Lower lobe of right lung (tissue), 2 donors: Measurements from ENCODE around the gene SCAPER. TPM values are rescaled to one million over a fixed set of nuclear protein-coding genes. Genes with fewer than 3 reads are reported as not detected.
"Not testable (repeated sequence)": the region's sequence is repeated elsewhere in the genome, so short reads cannot be mapped to it uniquely, and the experiment has no call there.

ENCODE experiments used
- ATAC-seq, 2 donors: fragments of 200-7000 bp; cut with Tn5 transposase; one replicate each; pipeline ENCODE4 v1.9.1; 2020 to 2022; ENCODE audit warnings: mild to moderate bottlenecking in 2 of 2, moderate library complexity in 2 of 2
- DNase-seq: peaks from one replicate; pipeline ENCODE4 v3.0.0-alpha.2; 2020
- H3K27ac ChIP-seq: fragments of 200-600 bp; one replicate; pipeline ENCODE4 v1.8.0; 2022
- H3K27me3 ChIP-seq: fragments of 200-600 bp; one replicate; pipeline ENCODE4 v1.8.0; 2022; ENCODE audit warnings: low read depth
- H3K36me3 ChIP-seq: fragments of 200-600 bp; one replicate; pipeline ENCODE4 v1.8.0; 2022; ENCODE audit warnings: mild to moderate bottlenecking
- H3K4me1 ChIP-seq: fragments of 200-600 bp; one replicate; pipeline ENCODE4 v1.8.0; 2022
- H3K4me3 ChIP-seq: fragments of 200-600 bp; one replicate; pipeline ENCODE4 v1.8.0; 2022; ENCODE audit warnings: mild to moderate bottlenecking
- H3K9me3 ChIP-seq: fragments of 200-600 bp; one replicate; pipeline ENCODE4 v1.8.0; 2022
- intact Hi-C: fragments of 100-400 bp; cut with DNase I; formaldehyde crosslinking; loops from one replicate; pipeline ENCODE4 v1.11.0; 2022
- total RNA-seq: library from RNA; stranded (reverse); fragmentation: NEBNext Ultra II Directional; extraction: Animal tissue kit (Norgen Biotek cat#: 25700); gene quantifications from one replicate; pipeline ENCODE4 v1.2.1, GENCODE V29; 2021
- TF ChIP-seq, protein P1 (sequence below): fragments of 200-600 bp; IDR thresholded peaks from one replicate; pipeline ENCODE4 v1.8.0; 2022; ENCODE audit warnings: antibody characterized with exemption, mild to moderate bottlenecking
- donor health status: DM: no; HTN: yes; CAD: no; lungs with severe emphysema.

The SCAPER gene
- total RNA-seq, 1 donor from 2014 or later, result 34.2 TPM

DNA sequence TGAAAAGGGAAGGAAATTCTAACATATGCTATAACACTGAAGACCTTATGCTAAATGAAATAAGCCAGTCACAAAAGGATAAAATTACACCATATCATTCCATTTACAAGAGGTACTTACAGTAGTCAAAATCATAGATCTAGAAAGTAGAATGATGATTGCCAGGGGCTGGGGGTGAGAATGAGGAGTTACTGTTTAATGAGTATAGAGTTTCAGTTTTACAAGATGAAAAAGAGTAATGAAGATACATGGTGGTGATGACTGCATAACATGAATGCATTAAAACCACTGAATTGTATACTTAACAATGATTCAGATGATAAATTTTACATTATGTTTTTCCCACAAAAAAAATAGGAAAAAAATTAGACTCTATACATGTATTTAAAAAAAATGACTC lies 152.6 kb downstream of the SCAPER start:
- H3K27me3 ChIP-seq, result no peaks in the 10 kb centered on the region
- ATAC-seq, result no peak
- no peaks in the 10 kb centered on the region for H3K9me3 ChIP-seq
- TF ChIP-seq, protein P1, sequence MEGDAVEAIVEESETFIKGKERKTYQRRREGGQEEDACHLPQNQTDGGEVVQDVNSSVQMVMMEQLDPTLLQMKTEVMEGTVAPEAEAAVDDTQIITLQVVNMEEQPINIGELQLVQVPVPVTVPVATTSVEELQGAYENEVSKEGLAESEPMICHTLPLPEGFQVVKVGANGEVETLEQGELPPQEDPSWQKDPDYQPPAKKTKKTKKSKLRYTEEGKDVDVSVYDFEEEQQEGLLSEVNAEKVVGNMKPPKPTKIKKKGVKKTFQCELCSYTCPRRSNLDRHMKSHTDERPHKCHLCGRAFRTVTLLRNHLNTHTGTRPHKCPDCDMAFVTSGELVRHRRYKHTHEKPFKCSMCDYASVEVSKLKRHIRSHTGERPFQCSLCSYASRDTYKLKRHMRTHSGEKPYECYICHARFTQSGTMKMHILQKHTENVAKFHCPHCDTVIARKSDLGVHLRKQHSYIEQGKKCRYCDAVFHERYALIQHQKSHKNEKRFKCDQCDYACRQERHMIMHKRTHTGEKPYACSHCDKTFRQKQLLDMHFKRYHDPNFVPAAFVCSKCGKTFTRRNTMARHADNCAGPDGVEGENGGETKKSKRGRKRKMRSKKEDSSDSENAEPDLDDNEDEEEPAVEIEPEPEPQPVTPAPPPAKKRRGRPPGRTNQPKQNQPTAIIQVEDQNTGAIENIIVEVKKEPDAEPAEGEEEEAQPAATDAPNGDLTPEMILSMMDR, result no peak
- intact Hi-C loops, result no loop called here
- H3K27ac ChIP-seq, result no peak overlapping the region
- no peak overlapping the region for H3K4me3 ChIP-seq
- H3K36me3 ChIP-seq, result no peaks in the 10 kb centered on the region
- H3K4me1 ChIP-seq, result no peaks in the 10 kb centered on the region
- DNase-seq, result no peak

DNA sequence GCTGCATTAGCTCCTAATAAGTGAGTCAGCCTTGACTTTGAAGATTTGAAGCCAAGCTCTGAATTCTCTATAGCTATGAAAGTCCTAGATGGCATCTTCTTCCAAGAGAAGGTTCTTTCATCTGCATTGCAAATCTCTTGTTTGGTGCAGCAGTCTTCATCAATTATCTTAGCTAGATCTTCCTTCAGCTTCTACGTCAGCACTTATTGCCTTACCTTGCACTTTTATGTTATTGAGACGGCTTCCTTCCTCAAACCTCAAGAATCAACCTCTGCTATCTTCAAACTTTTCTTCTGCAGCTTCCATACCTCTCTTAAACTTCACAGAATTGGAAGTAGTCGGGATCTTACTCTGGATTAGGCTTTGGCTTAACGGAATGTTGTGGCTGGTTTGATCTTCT lies 167.6 kb downstream of the SCAPER start:
- TF ChIP-seq, protein P1, result no peak
- no peaks in the 10 kb centered on the region for H3K27me3 ChIP-seq
- no peaks in the 10 kb centered on the region for H3K9me3 ChIP-seq
- H3K27ac ChIP-seq, result no peak overlapping the region
- DNase-seq (no peak), ATAC-seq (no peak)
- peaks cover 21% of the 10 kb centered on the region for H3K36me3 ChIP-seq
- H3K4me1 ChIP-seq, result no peaks in the 10 kb centered on the region
- no peak overlapping the region for H3K4me3 ChIP-seq
- intact Hi-C loops, result no loop called here

DNA sequence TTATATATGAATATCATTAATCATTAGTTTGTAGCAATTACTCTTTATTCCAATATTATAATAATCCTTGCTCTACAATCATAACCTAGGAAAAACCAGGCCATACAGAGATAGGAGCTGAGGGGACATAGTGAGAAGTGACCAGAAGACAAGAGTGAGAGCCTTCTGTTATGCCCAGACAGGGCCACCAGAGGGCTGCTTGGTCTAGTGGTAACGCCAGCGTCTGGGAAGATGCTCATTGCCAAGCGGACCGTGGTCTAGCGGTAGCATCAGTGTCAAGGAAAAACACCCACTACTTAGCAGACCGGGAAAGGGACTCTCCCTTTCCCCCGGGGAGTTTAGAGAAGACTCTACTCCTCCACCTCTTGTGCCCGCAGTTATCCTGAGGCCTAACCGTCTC lies 172.8 kb downstream of the SCAPER start:
- ATAC-seq, H3K27ac ChIP-seq, intact Hi-C loops, H3K9me3 ChIP-seq, DNase-seq, H3K4me3 ChIP-seq, H3K4me1 ChIP-seq, H3K27me3 ChIP-seq: not testable (repeated sequence)
- H3K36me3 ChIP-seq, result peaks cover 33% of the 10 kb centered on the region

DNA sequence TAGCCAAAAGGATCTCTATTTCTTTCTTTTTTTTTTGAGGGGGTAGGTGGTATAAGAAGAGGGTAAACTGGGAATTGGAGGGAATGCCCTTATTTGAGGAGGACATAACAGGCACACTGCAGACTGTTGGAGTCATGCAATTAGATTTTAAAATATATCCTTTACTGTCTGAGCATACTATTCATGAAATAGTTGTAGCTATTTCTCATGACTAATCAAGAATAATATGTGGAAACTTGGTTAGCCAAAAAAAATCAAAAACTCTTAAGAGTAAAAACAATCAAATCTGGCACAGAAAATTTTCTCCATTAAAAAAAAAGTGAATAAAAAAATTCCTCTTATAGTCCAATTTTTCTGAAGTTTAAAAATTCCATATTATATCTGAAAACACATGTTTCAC lies 174.9 kb downstream of the SCAPER start:
- Histone ChIP-seq H3K9me3 (no peaks in the 10 kb centered on the region), H3K36me3 (peaks cover 38% of the 10 kb centered on the region), H3K27ac (no peak overlapping the region), H3K27me3 (no peaks in the 10 kb centered on the region), H3K4me3 (no peak overlapping the region), H3K4me1 (no peaks in the 10 kb centered on the region)
- intact Hi-C loops, result no loop called here
- no peak for DNase-seq
- no peak for ATAC-seq
- TF ChIP-seq, protein P1, result no peak

DNA sequence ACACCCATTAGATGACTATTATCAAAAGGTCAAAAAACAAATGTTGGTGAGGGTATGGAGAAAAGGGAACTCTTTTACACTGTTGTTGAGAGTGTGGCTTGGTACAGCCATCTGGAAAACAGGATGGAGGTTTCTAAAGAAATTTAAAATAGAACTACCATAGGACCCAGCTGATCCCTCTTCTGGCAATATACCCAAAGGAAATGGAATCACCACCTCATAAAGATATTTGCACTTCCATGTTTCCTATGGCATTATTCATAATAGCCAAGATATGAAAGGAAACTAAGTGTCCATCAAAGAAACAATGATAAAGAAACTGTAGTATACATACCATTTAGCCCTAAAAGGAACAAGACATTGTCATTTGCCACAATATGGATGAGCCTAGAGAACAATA lies 186.3 kb downstream of the SCAPER start:
- Histone ChIP-seq H3K4me3 (no peak overlapping the region), H3K9me3 (peaks cover 18% of the 10 kb centered on the region), H3K36me3 (no peaks in the 10 kb centered on the region), H3K27me3 (no peaks in the 10 kb centered on the region), H3K4me1 (no peaks in the 10 kb centered on the region), H3K27ac (no peak overlapping the region)
- intact Hi-C loops, result no loop called here
- TF ChIP-seq, protein P1, result no peak
- no peak for DNase-seq
- ATAC-seq, result no peak

DNA sequence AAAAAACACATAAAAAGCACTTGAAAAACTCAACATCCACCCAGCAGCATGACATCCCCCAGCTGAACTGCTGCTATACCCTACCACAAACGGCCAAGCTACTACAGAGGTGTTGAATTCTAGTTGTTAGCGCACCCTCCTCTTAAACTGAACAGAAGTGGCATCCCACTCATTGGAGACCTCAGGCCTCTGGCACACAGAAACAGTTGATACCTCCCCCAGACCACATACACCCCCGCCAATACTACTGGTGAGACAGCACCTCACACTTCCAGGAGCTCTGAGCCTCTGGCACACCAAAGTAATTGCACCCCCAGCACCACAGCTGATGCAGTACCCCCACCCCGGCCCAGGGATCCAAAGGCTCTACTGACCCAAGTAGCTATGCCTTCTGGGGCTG lies 190.2 kb downstream of the SCAPER start:
- H3K27me3 ChIP-seq, result no peaks in the 10 kb centered on the region
- intact Hi-C loops, result no loop called here
- no peaks in the 10 kb centered on the region for H3K4me1 ChIP-seq
- H3K9me3 ChIP-seq, result peaks cover 18% of the 10 kb centered on the region
- no peaks in the 10 kb centered on the region for H3K36me3 ChIP-seq
- no peak for ATAC-seq
- no peak overlapping the region for H3K4me3 ChIP-seq
- no peak for DNase-seq
- H3K27ac ChIP-seq, result no peak overlapping the region
- TF ChIP-seq, protein P1, result no peak
